ENCODE data around the gene OR52E2.
"Not testable (repeated sequence)": the region's sequence is repeated elsewhere in the genome, so short reads cannot be mapped to it uniquely, and the experiment has no call there.

Gene OR52E2

DNA sequence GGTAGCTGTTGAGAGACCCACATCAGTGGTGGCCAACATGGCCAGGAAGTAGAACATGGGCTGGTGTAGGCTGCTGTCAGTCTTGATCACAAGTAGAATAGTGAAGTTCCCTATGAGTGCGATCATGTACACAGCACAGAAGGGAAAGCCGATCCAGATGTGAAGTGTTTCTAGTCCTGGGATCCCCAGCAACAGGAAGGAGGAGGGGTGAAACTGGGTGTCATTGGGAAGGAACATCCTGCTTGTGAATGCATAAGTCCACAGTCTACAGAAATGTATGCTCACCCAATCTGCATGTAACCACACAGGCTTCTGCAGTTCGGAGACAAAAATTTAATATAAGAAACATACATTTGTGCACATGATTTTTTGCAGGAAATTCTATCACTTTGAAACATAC, at the start of gene OR52E2:
Gene OR52E2, minus strand, starts transcription at position 237 of the 400 bp plus-strand sequence. Its CDS starts 0 bp downstream, at position 237.
- no peak for DNase-seq

DNA sequence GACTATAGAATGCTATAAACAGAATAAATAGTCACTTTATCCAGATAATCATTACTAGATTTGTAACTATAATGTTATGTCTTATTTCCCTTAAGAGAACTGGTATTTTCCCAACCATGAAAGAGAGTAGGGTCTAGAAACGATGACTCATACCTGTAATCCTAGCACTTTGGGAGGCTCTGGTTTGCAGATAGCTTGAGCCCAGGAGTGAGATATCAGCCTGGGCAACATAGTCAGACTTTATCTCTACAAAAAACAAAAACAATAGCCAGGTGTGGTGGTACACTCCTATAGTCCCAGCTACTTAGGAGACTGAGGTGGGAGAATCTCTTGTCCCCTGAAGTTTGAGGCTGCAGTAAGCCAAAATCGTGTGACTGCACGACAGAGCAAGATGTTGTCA, 47.9 kb upstream of the OR52E2 start:
- DNase-seq, result no peak

DNA sequence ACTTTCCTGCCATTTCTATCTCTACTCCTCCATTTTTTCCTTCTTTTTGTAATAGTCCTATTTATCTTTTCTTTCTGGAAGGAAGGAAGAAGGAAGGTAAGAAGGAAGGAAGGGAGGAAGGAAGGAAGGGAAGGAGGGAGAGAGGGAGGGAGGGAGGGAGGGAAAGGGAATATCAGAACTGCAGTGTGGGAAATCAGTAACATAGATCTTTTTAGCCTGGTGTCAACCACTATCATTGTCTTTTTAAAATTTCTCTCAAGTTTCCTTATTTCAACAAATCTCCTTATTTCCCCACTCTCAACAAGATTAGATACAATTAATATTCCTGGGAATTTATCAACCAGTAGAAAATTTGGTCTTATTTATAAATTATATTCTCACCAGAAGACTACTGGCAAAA, 43.6 kb upstream of the OR52E2 start:
- no peak for DNase-seq

DNA sequence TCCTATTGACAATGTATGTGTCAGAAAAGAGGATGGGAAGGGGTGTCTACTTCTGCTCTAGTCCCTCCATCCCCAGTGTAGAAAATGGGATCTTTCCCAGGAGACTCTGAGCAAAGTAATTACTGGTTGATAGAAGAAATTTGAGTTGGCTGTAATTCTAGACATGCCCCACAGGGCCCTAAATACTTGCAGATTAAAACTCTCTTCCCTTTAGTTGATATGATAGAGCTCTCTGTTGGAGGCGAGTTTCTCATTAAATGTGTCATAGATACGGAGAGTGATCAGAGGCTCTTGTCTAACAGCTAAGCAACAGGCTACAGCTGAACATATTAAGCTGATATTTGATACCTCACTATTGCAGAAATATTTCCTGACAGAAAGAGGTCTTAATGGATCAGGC, 42.8 kb upstream of the OR52E2 start:
- no peak for DNase-seq

DNA sequence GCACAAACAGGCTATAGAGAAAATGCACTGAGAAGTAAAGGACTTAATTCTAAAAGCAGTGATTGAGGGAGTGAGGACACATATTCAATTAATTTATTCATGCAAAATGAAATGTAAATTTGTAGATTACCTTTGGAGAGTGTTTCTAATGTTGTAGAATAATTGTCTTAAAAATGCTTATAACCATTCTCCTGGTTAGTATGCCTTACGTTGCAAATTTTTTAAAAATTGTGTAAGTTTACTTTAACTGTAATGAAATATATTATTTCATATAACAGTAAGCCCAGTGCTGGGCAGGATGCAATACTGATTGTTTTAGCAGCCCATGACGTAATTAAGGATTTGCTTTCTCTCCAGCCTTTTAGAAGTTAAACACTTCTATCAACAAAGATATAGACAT, 36.6 kb upstream of the OR52E2 start:
- no peak for DNase-seq

DNA sequence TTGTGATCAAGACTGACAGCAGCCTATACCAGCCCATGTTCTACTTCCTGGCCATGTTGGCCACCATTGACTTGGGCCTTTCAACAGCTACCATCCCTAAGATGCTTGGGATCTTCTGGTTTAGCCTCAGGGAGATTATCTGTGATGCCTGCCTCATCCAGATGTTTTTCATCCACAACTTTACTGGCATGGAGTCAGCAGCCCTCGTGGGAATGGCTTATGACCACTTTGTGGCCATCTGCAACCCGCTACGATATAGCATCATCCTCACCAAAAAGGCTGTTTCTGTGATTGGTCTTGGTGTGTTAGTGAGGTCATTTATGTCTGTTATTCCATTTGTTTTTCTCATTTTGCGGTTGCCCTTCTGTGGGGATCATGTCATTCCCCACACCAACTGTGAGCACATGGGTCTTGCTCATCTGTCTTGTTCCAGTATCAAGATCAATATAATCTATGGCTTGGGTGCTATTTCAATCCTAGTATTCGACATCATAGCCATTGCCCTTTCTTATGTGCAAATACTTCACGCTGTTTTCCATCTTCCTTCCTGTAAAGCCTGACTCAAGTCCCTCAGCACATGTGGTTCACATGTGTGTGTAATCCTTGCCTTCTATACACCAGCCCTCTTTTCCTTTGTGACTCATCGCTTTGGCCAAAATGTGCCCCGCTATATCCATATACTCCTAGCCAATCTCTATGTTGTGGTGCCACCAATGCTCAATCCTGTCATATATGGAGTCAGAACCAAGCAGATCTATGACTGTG, 33.6 kb upstream of the OR52E2 start:
- DNase-seq, result no peak

DNA sequence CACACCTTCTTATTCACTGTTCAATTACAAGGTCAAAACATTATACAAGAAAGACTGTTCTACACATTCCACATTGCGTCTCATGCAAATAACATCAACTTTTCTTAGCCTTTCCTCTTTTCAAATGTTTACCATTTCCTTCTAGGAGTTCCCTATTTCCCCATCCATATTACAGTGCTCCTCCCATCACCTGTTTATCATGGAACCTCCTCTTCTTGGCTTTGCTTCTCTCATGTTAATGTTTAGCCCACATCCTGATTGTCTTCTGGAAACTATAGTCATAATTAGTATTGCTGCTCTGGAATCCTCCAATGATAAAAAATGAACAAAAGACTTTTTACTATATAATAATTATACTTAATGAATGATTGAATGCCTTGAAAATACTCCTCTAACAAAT, 31.2 kb upstream of the OR52E2 start:
- DNase-seq, result no peak

DNA sequence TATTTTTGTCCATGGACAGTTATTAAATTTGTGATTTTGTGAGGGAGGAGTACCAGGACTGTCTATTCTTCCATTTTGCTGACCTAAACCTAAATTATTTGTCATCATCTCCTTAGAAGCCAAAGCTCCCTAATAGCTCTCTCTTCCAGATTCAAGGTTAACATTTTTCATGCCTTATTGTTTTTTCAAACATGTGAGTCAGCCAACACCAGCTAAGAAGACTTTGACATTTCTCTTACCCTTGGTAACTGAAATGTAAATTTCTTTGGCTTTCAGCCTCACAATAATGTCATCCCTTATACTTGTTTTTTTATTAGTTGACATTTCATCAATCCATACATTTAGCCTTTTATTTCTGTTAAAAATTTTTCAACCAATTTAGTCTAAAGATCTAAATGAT, 29.1 kb upstream of the OR52E2 start:
- DNase-seq, result no peak

DNA sequence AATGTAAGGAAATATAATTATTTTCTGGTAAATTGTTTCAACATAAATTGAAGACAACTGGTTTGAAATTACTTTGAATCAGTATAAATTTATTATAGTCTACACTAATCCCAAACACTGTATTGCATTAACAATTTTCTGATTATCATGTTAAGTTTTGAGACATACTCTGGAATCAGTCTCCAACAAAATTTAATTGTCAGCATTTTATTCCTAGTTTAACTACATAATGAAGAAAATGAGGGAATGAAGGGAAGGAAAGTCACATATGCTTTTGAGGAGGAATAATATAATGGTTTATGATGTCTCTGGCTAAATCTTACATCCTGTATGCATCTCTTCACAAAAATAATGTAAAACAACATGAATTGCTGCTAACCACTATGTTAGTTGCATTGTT, 24.2 kb upstream of the OR52E2 start:
- no peak for DNase-seq

DNA sequence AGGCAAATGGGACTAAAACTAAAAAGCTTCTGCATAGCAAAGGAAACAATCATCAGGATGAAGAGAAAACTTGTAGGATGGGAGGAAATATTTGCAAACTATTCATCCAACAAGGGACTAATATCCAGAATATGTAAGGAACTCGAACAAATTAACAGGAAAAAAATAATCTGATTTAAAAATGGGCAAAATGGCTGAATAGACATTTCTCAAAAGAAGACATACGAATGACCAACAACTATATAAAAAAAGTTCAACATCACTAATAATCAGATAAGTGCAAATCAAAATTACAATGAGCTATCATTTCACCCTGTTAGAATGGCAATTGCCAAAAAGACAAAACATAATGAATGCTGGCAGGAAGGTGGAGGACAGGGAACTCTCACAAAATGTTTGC, 22.0 kb upstream of the OR52E2 start:
- no peak for DNase-seq

DNA sequence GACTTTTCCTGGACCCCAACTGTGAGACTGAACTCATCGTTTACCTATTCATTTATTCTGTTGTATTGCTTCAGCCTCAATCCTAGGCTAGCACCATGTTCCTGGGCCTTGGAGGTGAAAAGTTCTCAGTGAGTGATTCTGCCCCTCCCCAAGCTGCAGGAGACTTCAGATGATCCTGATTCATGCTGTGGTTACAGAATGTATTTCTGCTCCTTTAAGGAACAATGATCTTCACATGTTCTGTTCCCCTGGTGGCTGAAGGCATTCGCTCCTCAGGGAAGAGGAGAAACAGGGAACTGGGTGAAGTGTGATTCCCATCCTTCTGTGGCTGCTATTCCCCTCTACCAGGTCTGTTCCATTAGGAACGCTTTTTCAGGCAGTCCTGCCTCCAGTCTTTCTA, 12.4 kb upstream of the OR52E2 start:
- no peak for DNase-seq

DNA sequence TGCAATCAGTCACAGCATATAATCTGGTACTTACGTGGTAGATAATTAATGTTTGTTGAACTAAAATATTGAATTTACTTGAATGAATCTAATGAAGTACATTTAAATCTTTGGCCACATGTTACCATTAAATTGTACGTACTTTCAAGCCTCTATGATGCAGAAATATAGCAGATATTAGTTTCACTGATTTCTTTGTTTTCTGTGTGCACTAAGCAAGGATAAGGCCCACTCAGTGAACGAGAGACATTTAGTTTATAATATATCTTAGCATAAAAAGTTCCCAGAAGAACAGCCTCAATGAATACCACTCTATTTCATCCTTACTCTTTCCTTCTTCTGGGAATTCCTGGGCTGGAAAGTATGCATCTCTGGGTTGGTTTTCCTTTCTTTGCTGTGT, 9.8 kb upstream of the OR52E2 start, which contains the start of gene OR52E1:
Gene OR52E1, plus strand, starts transcription at position 301 of the 400 bp plus-strand sequence.
- DNase-seq, result no peak

DNA sequence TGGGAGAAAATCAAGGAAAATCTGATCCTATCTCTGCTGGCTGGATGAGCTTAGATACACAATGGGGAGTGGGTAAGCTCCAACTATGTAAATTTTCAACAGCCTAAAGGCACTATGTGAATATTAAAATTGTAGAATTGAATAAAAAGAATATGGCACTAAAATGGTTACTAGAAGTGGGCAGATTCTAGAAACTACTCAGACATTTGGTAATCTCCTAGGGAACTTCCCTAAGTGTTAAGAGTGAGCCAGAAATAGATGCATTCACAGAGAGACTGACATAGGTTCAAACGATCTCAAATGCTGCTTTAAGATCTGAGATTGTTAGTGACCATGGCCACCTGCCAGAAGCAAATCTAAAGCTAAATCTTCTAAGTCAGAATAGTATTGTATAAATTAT, 5.6 kb upstream of the OR52E2 start:
- DNase-seq, result no peak

DNA sequence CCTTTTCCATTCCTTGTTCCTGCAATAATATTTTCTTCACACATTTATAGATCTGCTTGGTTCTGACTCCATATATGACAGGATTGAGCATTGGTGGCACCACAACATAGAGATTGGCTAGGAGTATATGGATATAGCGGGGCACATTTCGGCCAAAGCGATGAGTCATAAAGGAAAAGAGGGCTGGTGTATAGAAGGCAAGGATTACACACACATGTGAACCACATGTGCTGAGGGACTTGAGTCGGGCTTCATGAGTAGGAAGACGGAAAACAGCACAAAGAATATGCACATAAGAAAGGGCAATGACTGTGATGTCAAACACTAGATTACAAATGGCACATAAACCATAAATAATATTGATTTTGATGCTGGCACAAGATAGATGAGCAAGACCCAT, 748 bp downstream of the OR52E2 start:
- DNase-seq, result not testable (repeated sequence)

DNA sequence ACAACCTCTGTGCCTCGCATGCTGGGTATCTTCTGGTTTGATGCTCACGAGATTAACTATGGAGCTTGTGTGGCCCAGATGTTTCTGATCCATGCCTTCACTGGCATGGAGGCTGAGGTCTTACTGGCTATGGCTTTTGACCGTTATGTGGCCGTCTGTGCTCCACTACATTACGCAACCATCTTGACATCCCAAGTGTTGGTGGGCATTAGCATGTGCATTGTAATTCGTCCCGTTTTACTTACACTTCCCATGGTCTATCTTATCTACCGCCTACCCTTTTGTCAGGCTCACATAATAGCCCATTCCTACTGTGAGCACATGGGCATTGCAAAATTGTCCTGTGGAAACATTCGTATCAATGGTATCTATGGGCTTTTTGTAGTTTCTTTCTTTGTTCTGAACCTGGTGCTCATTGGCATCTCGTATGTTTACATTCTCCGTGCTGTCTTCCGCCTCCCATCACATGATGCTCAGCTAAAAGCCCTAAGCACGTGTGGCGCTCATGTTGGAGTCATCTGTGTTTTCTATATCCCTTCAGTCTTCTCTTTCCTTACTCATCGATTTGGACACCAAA, 12.6 kb downstream of the OR52E2 start:
- no peak for DNase-seq

DNA sequence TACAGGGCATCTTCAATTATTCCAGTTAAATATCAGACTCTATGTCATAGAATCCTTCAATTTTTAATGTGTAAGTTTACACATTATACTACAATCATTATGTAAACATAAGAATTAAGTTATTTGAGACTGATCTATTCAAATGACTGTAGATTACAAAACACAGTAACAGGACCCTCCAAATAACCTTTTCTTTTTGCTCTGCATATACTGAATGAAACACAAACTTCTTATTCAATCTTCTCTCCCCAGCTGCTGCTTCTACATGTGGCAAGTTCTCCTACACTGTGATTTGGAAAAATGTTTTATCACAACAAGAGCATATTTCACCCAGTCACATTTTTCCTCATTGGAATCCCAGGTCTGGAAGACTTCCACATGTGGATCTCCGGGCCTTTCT, 13.2 kb downstream of the OR52E2 start, which contains the start of gene OR52J3:
Gene OR52J3, plus strand, starts transcription at position 301 of the 400 bp plus-strand sequence. Its CDS starts 0 bp downstream, at position 301.
- no peak for DNase-seq

DNA sequence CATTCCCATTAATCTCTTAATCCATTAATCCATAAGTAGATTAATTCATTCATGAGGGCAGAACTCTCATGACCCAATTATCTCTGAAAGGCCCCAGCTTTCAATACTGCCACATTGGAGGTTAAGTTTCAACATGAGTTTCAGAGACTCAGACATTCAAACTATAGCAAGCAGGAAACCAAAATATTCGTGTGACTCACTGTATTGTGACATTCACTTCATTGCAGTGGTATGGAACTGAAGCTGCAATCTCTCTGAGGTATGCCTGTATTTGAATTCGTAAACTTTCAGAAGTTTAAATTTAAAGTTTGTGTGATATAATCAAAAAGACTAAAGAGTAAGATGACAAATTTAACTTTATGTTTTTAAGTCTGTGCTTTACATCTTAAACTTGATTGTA, 16.0 kb downstream of the OR52E2 start:
- no peak for DNase-seq

DNA sequence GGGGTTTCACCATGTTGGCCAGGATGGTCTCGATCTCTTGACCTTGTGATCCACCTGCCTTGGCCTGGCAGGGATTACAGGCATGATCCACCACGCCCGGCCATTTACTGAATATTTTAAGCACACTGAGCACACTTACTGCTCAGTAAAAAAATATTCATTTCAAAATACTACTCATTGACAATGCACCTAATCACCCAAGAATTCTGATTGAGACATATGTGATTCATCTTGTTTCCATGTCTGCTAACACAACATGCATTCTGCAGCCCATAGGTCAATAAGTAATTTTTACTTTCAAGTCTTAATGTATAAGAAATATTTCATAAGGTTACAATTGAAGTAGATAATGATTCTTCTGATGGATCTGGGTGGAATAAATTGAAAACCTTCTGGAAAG, 17.3 kb downstream of the OR52E2 start:
- DNase-seq, result no peak

DNA sequence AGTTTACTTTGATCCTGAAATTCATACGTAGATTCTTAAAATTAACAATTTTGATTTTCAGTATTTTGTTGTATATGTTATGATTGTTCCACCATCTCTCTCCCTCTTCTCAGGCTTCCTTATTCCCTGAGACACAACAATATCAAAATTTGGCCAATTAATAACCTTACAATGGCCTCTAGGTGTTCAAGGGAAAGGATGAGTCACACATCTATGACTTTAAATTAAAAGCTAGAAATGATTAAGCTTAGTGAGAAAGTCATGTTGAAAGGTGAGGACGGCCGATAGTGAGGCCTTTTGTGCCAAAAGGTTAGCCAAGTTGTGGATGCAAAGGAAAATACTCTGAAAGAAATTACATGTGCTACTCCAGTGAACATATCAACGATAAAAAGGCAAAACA, 18.6 kb downstream of the OR52E2 start:
- DNase-seq, result no peak

DNA sequence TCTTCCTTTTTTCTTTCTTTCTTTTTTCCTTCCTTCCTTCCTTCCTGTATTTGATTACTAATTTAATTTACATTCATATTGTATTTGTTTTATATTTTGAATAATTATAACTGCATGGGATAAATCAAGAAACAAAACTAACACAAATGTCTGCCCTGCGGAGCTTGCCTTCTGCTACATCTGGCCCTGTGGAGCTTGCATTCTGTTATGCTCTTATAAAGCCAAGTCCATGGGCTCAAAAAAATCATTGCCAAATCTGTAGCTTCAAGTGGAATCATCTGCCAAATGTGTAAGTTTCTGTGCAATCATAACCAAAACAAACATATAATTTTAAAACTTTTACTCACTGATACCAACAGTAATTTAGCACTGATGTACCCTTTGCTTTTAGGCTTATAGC, 21.1 kb downstream of the OR52E2 start:
- no peak for DNase-seq

DNA sequence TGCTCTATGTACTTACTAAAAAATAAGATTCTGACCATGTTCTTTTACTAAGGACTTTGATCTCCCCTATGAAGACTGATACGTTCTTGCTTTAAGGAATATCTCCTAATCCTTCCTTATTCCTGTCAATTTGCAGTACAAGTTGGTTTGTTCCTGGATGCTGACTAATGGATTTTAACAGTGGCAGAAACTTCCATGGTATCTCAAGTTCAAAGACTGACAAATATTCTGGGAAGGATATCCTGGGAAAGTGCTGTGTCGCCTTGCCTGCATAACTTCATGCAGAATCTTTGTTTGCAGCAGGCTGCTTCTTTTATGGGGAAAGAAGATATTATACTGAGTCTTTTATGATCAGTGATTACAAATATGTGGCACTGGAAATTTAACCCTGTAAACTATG, 21.5 kb downstream of the OR52E2 start:
- no peak for DNase-seq

DNA sequence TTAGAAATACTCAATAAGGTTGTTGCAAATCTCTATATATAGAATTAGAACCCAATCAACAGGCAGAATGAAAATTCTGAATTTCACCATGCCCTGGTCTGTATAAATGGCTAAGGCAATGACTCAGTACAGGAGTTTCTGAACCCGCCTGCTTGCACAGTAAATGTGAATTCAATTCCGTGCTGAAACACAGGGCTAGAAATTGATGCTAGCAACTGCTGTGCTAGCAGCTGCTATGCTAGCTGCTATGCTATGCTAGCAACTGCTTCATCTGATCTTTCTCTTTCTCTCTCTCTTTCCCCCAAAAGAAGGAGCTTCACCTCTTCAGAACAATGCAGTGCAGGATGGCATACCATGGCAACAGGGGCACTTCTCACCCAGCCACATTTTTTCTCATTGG, 22.8 kb downstream of the OR52E2 start:
- no peak for DNase-seq

DNA sequence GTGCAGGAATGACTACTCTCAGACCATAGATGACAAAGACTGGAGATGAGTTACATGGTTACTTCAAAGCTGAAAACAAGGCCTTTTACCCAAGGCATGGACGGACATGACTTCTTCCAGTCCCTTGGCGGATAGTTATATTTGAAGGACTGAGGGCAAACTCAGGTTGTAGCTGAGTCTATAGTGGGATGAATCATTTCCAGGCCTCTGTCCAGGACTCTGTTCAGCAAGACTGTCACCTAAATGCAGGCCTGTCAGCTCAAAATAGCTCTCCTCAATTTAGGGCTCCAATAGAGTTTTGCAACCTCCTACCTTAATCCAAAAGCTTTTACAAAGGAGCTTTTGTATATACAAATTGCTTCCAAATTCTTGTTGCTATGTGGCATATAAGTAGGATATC, 37.4 kb downstream of the OR52E2 start:
- DNase-seq, result no peak

DNA sequence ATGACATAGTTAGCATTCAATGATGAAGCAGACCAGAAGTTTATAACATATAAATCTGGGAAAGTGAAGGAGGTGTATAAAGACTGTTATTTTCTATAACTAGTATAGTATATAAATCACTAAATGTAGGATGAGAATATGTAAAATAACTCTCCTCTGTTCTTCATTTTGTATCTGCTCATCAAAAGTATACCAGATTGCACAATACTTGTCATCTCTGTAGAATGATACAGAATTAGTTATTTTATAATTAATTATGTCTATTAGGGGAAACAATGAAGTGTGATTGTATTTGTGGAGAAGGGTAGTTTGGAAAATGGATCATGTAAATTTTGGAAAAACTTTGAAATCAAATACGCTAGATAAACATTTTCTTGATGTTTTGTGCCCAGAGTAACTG, 46.4 kb downstream of the OR52E2 start:
- no peak for DNase-seq

DNA sequence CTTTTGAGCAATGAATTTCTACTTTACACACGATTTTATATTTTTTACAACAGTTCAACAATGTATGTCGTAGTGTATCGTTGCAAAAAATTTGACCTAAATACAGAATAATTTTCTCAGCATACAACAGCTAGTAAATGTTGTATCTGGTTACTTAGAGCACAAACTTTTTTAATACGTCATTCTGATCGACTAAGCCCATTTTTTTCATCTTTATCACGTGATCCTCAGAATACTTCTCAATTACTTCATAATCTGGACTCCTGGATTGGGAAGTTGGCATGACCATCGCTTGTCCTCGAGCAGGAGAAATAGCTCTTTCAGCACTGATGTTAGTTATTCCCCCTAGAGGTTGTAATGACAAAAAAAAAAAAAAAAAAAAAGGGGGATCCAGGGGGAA, 48.2 kb downstream of the OR52E2 start:
- no peak for DNase-seq
